ENCODE results near the gene CHRNA5.

GRCh38 chr15:78623786-78624497, 58.6 kb downstream of the CHRNA5 start:
- no peak for TF ChIP-seq CTCF (IDR thresholded peaks at IDR 0.05)
- TF ChIP-seq POLR2AphosphoS5 (IDR thresholded peaks at IDR 0.05) = no peak

Data from sigmoid colon (tissue), 4 donors.